CD4-positive, alpha-beta T cell (primary cell): ENCODE measurements around the gene JARID2. TPM values are rescaled to one million over a fixed set of nuclear protein-coding genes. Genes with fewer than 3 reads are reported as not detected.

Experiments used
- ATAC-seq: fragments of 200-7000 bp; cut with Tn5 transposase; one replicate; pipeline ENCODE4 v1.10.0; 2022; ENCODE audit warnings: mild to moderate bottlenecking; ENCODE audit not compliant: poor library complexity
- CTCF ChIA-PET: fragments of 350-600 bp; sonication (Branson Sonifier 250); formaldehyde crosslinking; loops from one replicate; lab custom pipeline; 2021; ENCODE audit warnings: antibody characterized with exemption, inconsistent platforms; lab: Charles Lee
- POLR2A ChIA-PET: fragments of 350-600 bp; sonication (Branson Sonifier 250); formaldehyde crosslinking; loops from one replicate; lab custom pipeline; 2021; ENCODE audit warnings: antibody characterized with exemption, inconsistent platforms; lab: Charles Lee
- DNase-seq, 14 experiments: peaks; one replicate each; pipeline ENCODE4 v3.0.0-alpha.2; 2013 to 2020; ENCODE audit warnings: mixed read lengths in 2 of 14
- H3K27ac ChIP-seq, 2 donors: one replicate each; pipeline versions ENCODE4 v1.5.1 to v1.7.0; 2013; ENCODE audit warnings: low read length in 2 of 2, low read depth in 1 of 2, mild to moderate bottlenecking in 1 of 2
- H3K27me3 ChIP-seq, 2 experiments: 1 replicate in 1 of 2; 2 replicates in 1 of 2; pipeline versions ENCODE4 v1.6.1 to v1.7.0; 2013; ENCODE audit warnings: low read length in 2 of 2, control low read depth in 1 of 2, mild to moderate bottlenecking in 1 of 2, moderate library complexity in 1 of 2; ENCODE audit not compliant: insufficient read depth in 2 of 2, control insufficient read depth in 1 of 2
- H3K36me3 ChIP-seq: one replicate; pipeline ENCODE4 v1.6.1; 2013; ENCODE audit warnings: low read length, control low read depth; ENCODE audit not compliant: insufficient read depth
- H3K4me1 ChIP-seq: one replicate; pipeline ENCODE4 v1.6.1; 2013; ENCODE audit warnings: low read length, control low read depth; ENCODE audit not compliant: insufficient read depth
- H3K4me3 ChIP-seq: one replicate; pipeline ENCODE4 v1.5.1; 2013; ENCODE audit warnings: mild to moderate bottlenecking, low read length, moderate library complexity
- H3K9me3 ChIP-seq, 2 experiments: 1 replicate in 1 of 2; 2 replicates in 1 of 2; pipeline versions ENCODE4 v1.6.1 to v1.7.0; 2013; ENCODE audit warnings: low read length in 2 of 2, mild to moderate bottlenecking in 2 of 2, control low read depth in 1 of 2, moderate library complexity in 1 of 2; ENCODE audit not compliant: control insufficient read depth in 1 of 2, insufficient read depth in 1 of 2
- H3K27ac Mint-ChIP-seq: one replicate; pipeline ENCODE4 v1.8.0; 2020; ENCODE audit warnings: mixed read lengths
- H3K27me3 Mint-ChIP-seq: one replicate; pipeline ENCODE4 v1.8.0; 2021; ENCODE audit warnings: mixed read lengths
- H3K36me3 Mint-ChIP-seq: one replicate; pipeline ENCODE4 v1.8.0; 2021; ENCODE audit warnings: low read depth, mixed read lengths
- H3K4me1 Mint-ChIP-seq: one replicate; pipeline ENCODE4 v1.8.0; 2021; ENCODE audit warnings: low read depth, mixed read lengths
- H3K4me3 Mint-ChIP-seq: one replicate; pipeline ENCODE4 v1.8.0; 2020; ENCODE audit warnings: mild to moderate bottlenecking, mixed read lengths
- H3K9me3 Mint-ChIP-seq: one replicate; pipeline ENCODE4 v1.8.0; 2020; ENCODE audit warnings: mixed read lengths
- intact Hi-C, 2 experiments: fragments of 100-400 bp; cut with DNase I in 1 of 2; cut with micrococcal nuclease in 1 of 2; formaldehyde crosslinking; loops; one replicate each; pipeline versions ENCODE4 v1.15.1 to v1.9.0; 2023 to 2025; cut with DNase I, micrococcal nuclease
- total RNA-seq, 174 experiments: library from RNA in 2 of 174; stranded (reverse) in 2 of 174; gene quantifications; one replicate each; pipeline ENCODE4 v1.2.3 and lab custom pipeline; 2021 to 2026
- TF ChIP-seq, protein P1 (sequence below): fragments of 200-600 bp; IDR thresholded peaks from one replicate; pipeline ENCODE4 v1.8.0; 2022; ENCODE audit warnings: antibody characterized with exemption, mild to moderate bottlenecking

Gene JARID2
- total RNA-seq, 2 experiments from 2014 or later, result 32.0 to 33.0 TPM

- no peak overlapping the region for H3K27ac Mint-ChIP-seq
- H3K4me3 ChIP-seq, result no peak overlapping the region
- H3K27me3 ChIP-seq, result no peaks in the 10 kb centered on the region
- ChIA-PET CTCF (no interaction called here), POLR2A (interaction anchor here (0.6 kb wide), 1 partner anchor 213 kb away, joined by 4 read pairs; no protein-coding TSS in a partner anchor)
- H3K9me3 Mint-ChIP-seq, result no peaks in the 10 kb centered on the region
- intact Hi-C loops, result loop anchor here in 1 of 2 experiments (5.0 kb wide), 1 partner anchor 111 kb away; no protein-coding TSS in a partner anchor
- H3K27me3 Mint-ChIP-seq, result no peaks in the 10 kb centered on the region
- H3K9me3 ChIP-seq, result no peaks in the 10 kb centered on the region
- no peak overlapping the region for H3K27ac ChIP-seq
- no peaks in the 10 kb centered on the region for H3K4me1 Mint-ChIP-seq
- H3K4me3 Mint-ChIP-seq, result no peak overlapping the region
- DNase-seq (no peak), ATAC-seq (no peak)
- H3K36me3 ChIP-seq, result peaks cover 89% of the 10 kb centered on the region
- TF ChIP-seq, protein P1, sequence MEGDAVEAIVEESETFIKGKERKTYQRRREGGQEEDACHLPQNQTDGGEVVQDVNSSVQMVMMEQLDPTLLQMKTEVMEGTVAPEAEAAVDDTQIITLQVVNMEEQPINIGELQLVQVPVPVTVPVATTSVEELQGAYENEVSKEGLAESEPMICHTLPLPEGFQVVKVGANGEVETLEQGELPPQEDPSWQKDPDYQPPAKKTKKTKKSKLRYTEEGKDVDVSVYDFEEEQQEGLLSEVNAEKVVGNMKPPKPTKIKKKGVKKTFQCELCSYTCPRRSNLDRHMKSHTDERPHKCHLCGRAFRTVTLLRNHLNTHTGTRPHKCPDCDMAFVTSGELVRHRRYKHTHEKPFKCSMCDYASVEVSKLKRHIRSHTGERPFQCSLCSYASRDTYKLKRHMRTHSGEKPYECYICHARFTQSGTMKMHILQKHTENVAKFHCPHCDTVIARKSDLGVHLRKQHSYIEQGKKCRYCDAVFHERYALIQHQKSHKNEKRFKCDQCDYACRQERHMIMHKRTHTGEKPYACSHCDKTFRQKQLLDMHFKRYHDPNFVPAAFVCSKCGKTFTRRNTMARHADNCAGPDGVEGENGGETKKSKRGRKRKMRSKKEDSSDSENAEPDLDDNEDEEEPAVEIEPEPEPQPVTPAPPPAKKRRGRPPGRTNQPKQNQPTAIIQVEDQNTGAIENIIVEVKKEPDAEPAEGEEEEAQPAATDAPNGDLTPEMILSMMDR, result no peak
- peaks cover 92% of the 10 kb centered on the region for H3K36me3 Mint-ChIP-seq
- no peaks in the 10 kb centered on the region for H3K4me1 ChIP-seq
These were observed 265.6 kb downstream of the JARID2 start for GRCh38 chr6:15511248-15512125.

DNA sequence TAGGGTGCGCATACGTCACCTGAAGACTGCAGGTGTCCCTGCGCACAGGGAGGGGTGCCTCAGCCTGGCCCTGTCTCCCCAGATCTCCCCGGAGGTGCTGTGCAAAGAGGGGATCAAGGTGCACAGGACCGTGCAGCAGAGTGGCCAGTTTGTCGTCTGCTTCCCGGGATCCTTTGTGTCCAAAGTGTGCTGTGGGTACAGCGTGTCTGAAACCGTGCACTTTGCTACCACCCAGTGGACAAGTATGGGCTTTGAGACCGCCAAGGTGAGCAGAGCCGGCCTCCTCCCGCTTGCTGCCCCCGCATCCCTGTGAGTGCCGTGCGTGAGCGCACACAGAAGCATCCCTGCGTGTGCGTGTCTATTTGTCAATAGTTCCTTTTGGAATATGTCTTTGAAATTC is 266.3 kb downstream of the JARID2 start:
- no peak for DNase-seq
- POLR2A ChIA-PET, result interaction anchor here (0.6 kb wide), 1 partner anchor 214 kb away, joined by 4 read pairs; no protein-coding TSS in a partner anchor
- Mint-ChIP-seq H3K27ac (peak overlapping the region; percentile 30), H3K27me3 (no peaks in the 10 kb centered on the region), H3K4me3 (no peak overlapping the region), H3K36me3 (peaks cover 92% of the 10 kb centered on the region), H3K4me1 (no peaks in the 10 kb centered on the region), H3K9me3 (no peaks in the 10 kb centered on the region)
- intact Hi-C loops, result loop anchor here in 1 of 2 experiments (5.0 kb wide), 1 partner anchor 110 kb away; no protein-coding TSS in a partner anchor
- no peak for ATAC-seq
- Histone ChIP-seq H3K36me3 (peaks cover 89% of the 10 kb centered on the region), H3K4me3 (no peak overlapping the region), H3K9me3 (no peaks in the 10 kb centered on the region), H3K27ac (peak overlapping the region in 1 of 2 donors; percentile 4), H3K27me3 (no peaks in the 10 kb centered on the region), H3K4me1 (no peaks in the 10 kb centered on the region)
- TF ChIP-seq, protein P1, result no peak
- CTCF ChIA-PET, result no interaction called here

GRCh38 chr6:15512721-15513120 is 266.9 kb downstream of the JARID2 start:
- Mint-ChIP-seq H3K27ac (peak overlapping the region; percentile 30), H3K27me3 (no peaks in the 10 kb centered on the region), H3K9me3 (no peaks in the 10 kb centered on the region), H3K4me3 (no peak overlapping the region), H3K4me1 (no peaks in the 10 kb centered on the region), H3K36me3 (peaks cover 91% of the 10 kb centered on the region)
- peaks cover 91% of the 10 kb centered on the region for H3K36me3 ChIP-seq
- no peaks in the 10 kb centered on the region for H3K27me3 ChIP-seq
- no peaks in the 10 kb centered on the region for H3K4me1 ChIP-seq
- no peak overlapping the region for H3K4me3 ChIP-seq
- no peaks in the 10 kb centered on the region for H3K9me3 ChIP-seq
- CTCF ChIA-PET, result no interaction called here
- intact Hi-C loops, result loop anchor here in 1 of 2 experiments (5.0 kb wide), 1 partner anchor 110 kb away; no protein-coding TSS in a partner anchor
- DNase-seq (no peak), ATAC-seq (no peak)
- peak overlapping the region in 1 of 2 donors; percentile 4 for H3K27ac ChIP-seq
- TF ChIP-seq, protein P1, result no peak
- POLR2A ChIA-PET, result no interaction called here
